Measurements from ENCODE around the gene OSBP2. TPM values are rescaled to one million over a fixed set of nuclear protein-coding genes. Genes with fewer than 3 reads are reported as not detected.

Gene OSBP2
- total RNA-seq, 1 experiment from 2014 or later, result 10.2 TPM

GRCh38 chr22:30908051-30908461 lies 213.4 kb downstream of the OSBP2 start:
- H3K27me3 ChIP-seq (ENCODE audit: low read length), result no peaks in the 10 kb centered on the region
- no peaks in the 10 kb centered on the region for H4K20me1 ChIP-seq (ENCODE audit: low read length)
- H3K27ac ChIP-seq (ENCODE audit: low read length), result no peak overlapping the region
- no peak overlapping the region for H3K4me3 ChIP-seq (ENCODE audit: low read length)
- H3K9ac ChIP-seq (ENCODE audit: low read length), result no peak overlapping the region
- no TSS peak for BruUV-seq (replicated peaks)
- H3F3A ChIP-seq (ENCODE audit: low read length, unreplicated experiment), result no peaks in the 10 kb centered on the region
- ATAC-seq (no peak), DNase-seq (no peak)
- H3K4me1 ChIP-seq (ENCODE audit: insufficient read depth, low read length), result no peaks in the 10 kb centered on the region
- H3K79me2 ChIP-seq (ENCODE audit: low read length), result no peaks in the 10 kb centered on the region
- ChIA-PET POLR2A (ENCODE audit: unreplicated experiment) (no interaction called here), CTCF (no interaction called here)
- TF ChIP-seq EZH2phosphoT487 (IDR thresholded peaks at IDR 0.05; ENCODE audit: borderline replicate concordance, low read length) (no peak), CTCF (conservative IDR thresholded peaks at IDR 0.05; ENCODE audit: low read depth, low read length) (no peak), EZH2 (IDR thresholded peaks at IDR 0.05; ENCODE audit: low read length, unreplicated experiment) (no peak)
- intact Hi-C loops (cut with micrococcal nuclease), result no loop called here
- H3K9me3 ChIP-seq (ENCODE audit: low read length), result no peaks in the 10 kb centered on the region
- H3K36me3 ChIP-seq (ENCODE audit: low read depth, low read length), result no peaks in the 10 kb centered on the region
- no peak overlapping the region for H3K4me2 ChIP-seq (ENCODE audit: low read length)
- no peaks in the 10 kb centered on the region for H3K9me2 ChIP-seq (replicated peaks; ENCODE audit: low read length)
- no peak overlapping the region for H2AFZ ChIP-seq (ENCODE audit: low read length)

- no peaks in the 10 kb centered on the region for H4K20me1 ChIP-seq (ENCODE audit: low read length)
- H3K79me2 ChIP-seq (ENCODE audit: low read length), result no peaks in the 10 kb centered on the region
- H3K9me2 ChIP-seq (replicated peaks; ENCODE audit: low read length), result no peaks in the 10 kb centered on the region
- intact Hi-C loops (cut with micrococcal nuclease), result no loop called here
- H3K9ac ChIP-seq (ENCODE audit: low read length), result no peak overlapping the region
- no peak overlapping the region for H3K27ac ChIP-seq (ENCODE audit: low read length)
- H3K4me3 ChIP-seq (ENCODE audit: low read length), result no peak overlapping the region
- ChIA-PET CTCF (no interaction called here), POLR2A (ENCODE audit: unreplicated experiment) (no interaction called here)
- BruUV-seq (replicated peaks), result no TSS peak
- H3K36me3 ChIP-seq (ENCODE audit: low read depth, low read length), result no peaks in the 10 kb centered on the region
- no peak for DNase-seq
- H3K4me1 ChIP-seq (ENCODE audit: insufficient read depth, low read length), result no peaks in the 10 kb centered on the region
- ATAC-seq, result no peak
- TF ChIP-seq EZH2phosphoT487 (IDR thresholded peaks at IDR 0.05; ENCODE audit: borderline replicate concordance, low read length), result no peak
- TF ChIP-seq CTCF (conservative IDR thresholded peaks at IDR 0.05; ENCODE audit: low read depth, low read length), result no peak
- TF ChIP-seq EZH2 (IDR thresholded peaks at IDR 0.05; ENCODE audit: low read length, unreplicated experiment), result no peak
- H3F3A ChIP-seq (ENCODE audit: low read length, unreplicated experiment), result no peaks in the 10 kb centered on the region
- no peaks in the 10 kb centered on the region for H3K27me3 ChIP-seq (ENCODE audit: low read length)
- no peaks in the 10 kb centered on the region for H3K9me3 ChIP-seq (ENCODE audit: low read length)
- no peak overlapping the region for H2AFZ ChIP-seq (ENCODE audit: low read length)
- H3K4me2 ChIP-seq (ENCODE audit: low read length), result no peak overlapping the region
Observed at GRCh38 chr22:30909306-30909705, 214.6 kb downstream of the OSBP2 start.

- POLR2A ChIA-PET (ENCODE audit: unreplicated experiment), result no interaction called here
- CTCF ChIA-PET, result no interaction called here
Observed at GRCh38 chr22:30910358-30910757, 215.7 kb downstream of the OSBP2 start.

More at GRCh38 chr22:30910358-30910757, 215.7 kb downstream of the OSBP2 start:
- no peak for TF ChIP-seq EZH2 (IDR thresholded peaks at IDR 0.05; ENCODE audit: low read length, unreplicated experiment)
- Histone ChIP-seq H3K79me2 (ENCODE audit: low read length) (no peaks in the 10 kb centered on the region), H3K9me2 (replicated peaks; ENCODE audit: low read length) (no peaks in the 10 kb centered on the region), H3K4me2 (ENCODE audit: low read length) (no peak overlapping the region), H4K20me1 (ENCODE audit: low read length) (no peaks in the 10 kb centered on the region), H3K27ac (ENCODE audit: low read length) (no peak overlapping the region), H3K9ac (ENCODE audit: low read length) (no peak overlapping the region), H3K27me3 (ENCODE audit: low read length) (no peaks in the 10 kb centered on the region), H3K4me1 (ENCODE audit: insufficient read depth, low read length) (no peaks in the 10 kb centered on the region), H3K9me3 (ENCODE audit: low read length) (no peaks in the 10 kb centered on the region), H3K4me3 (ENCODE audit: low read length) (no peak overlapping the region), H2AFZ (ENCODE audit: low read length) (no peak overlapping the region), H3F3A (ENCODE audit: low read length, unreplicated experiment) (no peaks in the 10 kb centered on the region), H3K36me3 (ENCODE audit: low read depth, low read length) (no peaks in the 10 kb centered on the region)
- ATAC-seq (no peak), DNase-seq (no peak)
- intact Hi-C loops (cut with micrococcal nuclease), result loop anchor here (10.0 kb wide), 1 partner anchor 66 kb away; no protein-coding TSS in a partner anchor
- BruUV-seq (replicated peaks), result no TSS peak

All from PC-3 (cell line).